ENCODE data around the gene TBPL1. TPM values are rescaled to one million over a fixed set of nuclear protein-coding genes. Genes with fewer than 3 reads are reported as not detected.

TBPL1 gene
- total RNA-seq = 10 to 100 TPM in 7 of 9 donors, 1 to 10 TPM in 2; 5.1 to 19.3 (median 13.8) TPM
- polyA plus RNA-seq = 10 to 100 TPM; 16.6 to 21.0 (median 17.0) TPM
- long read RNA-seq, donor 1, full-length matches to known transcripts = 6 of 6 reads
- long read RNA-seq, donor 1, partial matches to known transcripts = 0 of 6 reads
- long read RNA-seq, donor 1, other reads (novel, unspliced or antisense) = 0 of 6 reads
- long read RNA-seq, donor 2, full-length matches to known transcripts = 7 of 12 reads
- long read RNA-seq, donor 2, partial matches to known transcripts = 5 of 12 reads
- long read RNA-seq, donor 2, other reads (novel, unspliced or antisense) = 0 of 12 reads
- long read RNA-seq, donor 3, full-length matches to known transcripts = 6 of 20 reads
- long read RNA-seq, donor 3, partial matches to known transcripts = 14 of 20 reads
- long read RNA-seq, donor 3, other reads (novel, unspliced or antisense) = 0 of 20 reads
- long read RNA-seq, donor 4, full-length matches to known transcripts = 12 of 14 reads
- long read RNA-seq, donor 4, partial matches to known transcripts = 0 of 14 reads
- long read RNA-seq, donor 4, other reads (novel, unspliced or antisense) = 2 of 14 reads
- long read RNA-seq, donor 5, full-length matches to known transcripts = 19 of 20 reads
- long read RNA-seq, donor 5, partial matches to known transcripts = 0 of 20 reads
- long read RNA-seq, donor 5, other reads (novel, unspliced or antisense) = 1 of 20 reads
- long read RNA-seq, donor 6, full-length matches to known transcripts = 10 of 13 reads
- long read RNA-seq, donor 6, partial matches to known transcripts = 0 of 13 reads
- long read RNA-seq, donor 6, other reads (novel, unspliced or antisense) = 3 of 13 reads
- long read RNA-seq, donor 7, full-length matches to known transcripts = 4 of 4 reads
- long read RNA-seq, donor 7, partial matches to known transcripts = 0 of 4 reads
- long read RNA-seq, donor 7, other reads (novel, unspliced or antisense) = 0 of 4 reads
- long read RNA-seq, donor 8, full-length matches to known transcripts = 17 of 17 reads
- long read RNA-seq, donor 8, partial matches to known transcripts = 0 of 17 reads
- long read RNA-seq, donor 8, other reads (novel, unspliced or antisense) = 0 of 17 reads
- long read RNA-seq, donor 9, full-length matches to known transcripts = 3 of 10 reads
- long read RNA-seq, donor 9, partial matches to known transcripts = 7 of 10 reads
- long read RNA-seq, donor 9, other reads (novel, unspliced or antisense) = 0 of 10 reads
- long read RNA-seq, donor 10, full-length matches to known transcripts = 7 of 19 reads
- long read RNA-seq, donor 10, partial matches to known transcripts = 12 of 19 reads
- long read RNA-seq, donor 10, other reads (novel, unspliced or antisense) = 0 of 19 reads

- no peaks in the 10 kb centered on the region for H3K9me3 ChIP-seq (replicated peaks in 1 of 3)
- H3K4me1 ChIP-seq (replicated peaks in 1 of 2) = peaks cover 6 to 16% of the 10 kb centered on the region in 2 donors
- no peaks in the 10 kb centered on the region for H3K27me3 ChIP-seq
- H3K4me3 ChIP-seq = peak within 1 kb of the TSS; percentile 21 to 96 (median 89)
- DNase-seq = peak; percentile 91 to 96 (median 93)
- H3K27ac ChIP-seq = peak within 1 kb of the TSS; percentile 2 to 94 (median 82)
- TF ChIP-seq POLR2A (IDR thresholded peaks at IDR 0.05) (peak; percentile 35 to 78), CTCF (IDR thresholded peaks at IDR 0.05) (no peak)
- intact Hi-C loops (cut with DNase I) = no loop called here
- 0% methylated on average over 22 to 64 of the region's 64 CpGs for WGBS, 4 donors
- H3K36me3 ChIP-seq (replicated peaks in 1 of 2) = no peaks in the 10 kb centered on the region
These were observed at the start of gene TBPL1 for GRCh38 chr6:133952815-133953633. TSS of gene TBPL1 (plus strand) at chr6:133953224. CDS start at chr6:133980126, 26,902 bp downstream.

GRCh38 chr6:133903855-133904254 is 49.2 kb upstream of the TBPL1 start:
- H3K27me3 ChIP-seq = peaks cover 17% of the 10 kb centered on the region

DNA sequence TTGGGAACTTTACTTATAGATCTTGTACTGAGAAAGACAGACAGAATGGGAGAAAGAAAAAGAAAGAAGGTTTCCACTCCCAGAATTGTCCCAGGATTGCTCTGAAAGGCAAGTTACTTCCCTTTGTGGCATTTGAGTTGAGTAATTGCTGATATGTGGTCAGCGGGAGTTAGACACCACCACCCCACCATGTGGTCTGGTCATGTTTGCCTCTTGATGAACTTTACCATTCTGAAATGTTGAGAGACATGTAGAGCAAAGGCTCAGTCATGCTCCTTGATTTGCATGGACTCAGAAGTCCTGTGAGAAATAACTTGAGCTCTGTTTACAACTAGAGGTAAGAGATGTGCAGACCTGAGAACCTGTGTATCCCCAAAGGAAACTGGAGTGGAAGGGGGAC is 47.0 kb upstream of the TBPL1 start:
- no peak for TF ChIP-seq POLR2A (IDR thresholded peaks at IDR 0.05)
- TF ChIP-seq CTCF (IDR thresholded peaks at IDR 0.05) = no peak
- DNase-seq = no peak
- intact Hi-C loops (cut with DNase I) = no loop called here
- Histone ChIP-seq H3K36me3 (replicated peaks in 1 of 2) (no peaks in the 10 kb centered on the region), H3K4me1 (replicated peaks in 1 of 2) (no peaks in the 10 kb centered on the region), H3K27ac (no peak overlapping the region), H3K27me3 (peaks cover 26% of the 10 kb centered on the region), H3K4me3 (no peak overlapping the region), H3K9me3 (replicated peaks in 1 of 3) (no peaks in the 10 kb centered on the region)
- WGBS, 4 donors = 44 to 57% (median 47%) methylated on average over 1 of the region's 1 CpG

More at GRCh38 chr6:133903855-133904254, 49.2 kb upstream of the TBPL1 start:
- Histone ChIP-seq H3K4me1 (replicated peaks in 1 of 2) (no peaks in the 10 kb centered on the region), H3K27ac (no peak overlapping the region), H3K36me3 (replicated peaks in 1 of 2) (no peaks in the 10 kb centered on the region), H3K4me3 (no peak overlapping the region), H3K9me3 (replicated peaks in 1 of 3) (no peaks in the 10 kb centered on the region)
- TF ChIP-seq POLR2A (IDR thresholded peaks at IDR 0.05) (no peak), CTCF (IDR thresholded peaks at IDR 0.05) (no peak)
- intact Hi-C loops (cut with DNase I) = no loop called here
- DNase-seq = no peak
- 73 to 88% (median 83%) methylated on average over 2 of the region's 2 CpGs for WGBS, 4 donors

Data from adrenal gland (tissue), 19 donors.